ENCODE measurements around the gene STARD10.
A peak's percentile ranks its signal among the peaks of the same experiment; 100 is the strongest.

STARD10 gene

GRCh38 chr11:72767203-72768062 is 26.4 kb downstream of the STARD10 start:
- peak overlapping the region in 1 of 2 donors; percentile 32 for H3K27ac Mint-ChIP-seq
- H3K36me3 Mint-ChIP-seq (ENCODE audit: insufficient read depth) = peaks cover 4% of the 10 kb centered on the region
- no peak overlapping the region for H3K4me3 Mint-ChIP-seq
- ATAC-seq (replicated peaks) (no peak), DNase-seq (no peak)
- no peaks in the 10 kb centered on the region for H3K27me3 Mint-ChIP-seq
- H3K9me3 Mint-ChIP-seq = no peaks in the 10 kb centered on the region
- H3K4me1 Mint-ChIP-seq (ENCODE audit: low read depth in 2 of 2) = peaks cover 16% of the 10 kb centered on the region in 2 donors

DNA sequence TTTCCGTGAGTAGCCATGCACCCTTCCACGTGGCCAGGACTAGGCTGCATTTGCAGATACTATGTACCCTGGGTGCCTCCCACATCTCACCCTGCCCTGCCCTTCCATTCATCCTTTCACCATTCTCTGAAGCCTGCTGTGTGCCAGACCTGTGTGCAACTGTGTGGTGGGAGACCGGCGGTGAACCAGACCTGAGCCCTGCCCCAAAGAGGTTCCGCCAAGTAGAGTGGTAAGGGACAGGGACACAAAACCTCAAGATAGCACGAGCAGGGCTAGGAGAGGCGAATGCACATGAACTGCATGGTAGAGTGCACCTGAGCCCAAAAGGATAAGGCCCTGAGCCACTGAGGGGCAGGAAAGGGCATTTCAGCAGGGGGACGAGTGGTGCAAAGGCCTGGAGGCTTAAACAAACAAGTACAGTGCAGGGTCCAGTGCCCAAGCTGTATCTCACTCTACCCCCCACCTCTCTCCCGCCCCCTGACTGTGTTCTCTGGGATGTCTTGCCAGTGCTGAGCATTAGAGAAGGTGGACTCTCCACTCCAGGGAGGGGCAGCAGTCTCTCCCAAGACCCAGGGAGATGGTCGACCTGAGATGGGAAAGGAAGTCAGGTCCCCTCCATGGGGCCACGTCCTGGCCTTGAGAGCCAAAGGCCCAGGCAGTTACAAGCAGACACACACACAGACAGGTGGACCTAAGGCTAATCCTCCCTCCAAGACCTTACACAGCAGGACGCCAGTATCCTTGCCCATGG is 27.5 kb downstream of the STARD10 start:
- peaks cover 16% of the 10 kb centered on the region in 2 donors for H3K4me1 Mint-ChIP-seq (ENCODE audit: low read depth in 2 of 2)
- DNase-seq (no peak), ATAC-seq (replicated peaks) (no peak)
- peak overlapping the region in 1 of 2 donors; percentile 22 for H3K27ac Mint-ChIP-seq
- no peaks in the 10 kb centered on the region for H3K27me3 Mint-ChIP-seq
- H3K4me3 Mint-ChIP-seq = no peak overlapping the region
- peaks cover 4% of the 10 kb centered on the region for H3K36me3 Mint-ChIP-seq (ENCODE audit: insufficient read depth)
- no peaks in the 10 kb centered on the region for H3K9me3 Mint-ChIP-seq

DNA sequence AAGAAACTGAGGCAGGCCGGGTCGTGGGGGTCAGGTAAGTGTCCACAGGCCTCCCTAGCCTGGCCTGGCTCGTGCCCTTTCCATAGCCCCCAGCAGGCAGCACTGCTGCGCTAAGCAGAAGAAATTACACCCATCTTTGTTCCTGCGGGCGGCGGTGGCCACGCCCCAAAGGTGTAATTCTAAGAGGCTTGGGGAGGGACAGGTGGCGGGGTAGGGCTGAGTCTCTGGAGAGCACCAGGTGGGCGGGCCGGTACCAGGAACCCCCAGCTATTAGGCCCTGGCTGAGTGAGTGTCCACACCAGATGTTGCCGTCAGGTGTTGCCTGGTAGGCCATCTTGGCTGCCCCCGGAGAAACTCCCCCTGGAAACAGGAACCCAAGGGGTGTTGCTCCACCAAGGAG is 29.3 kb downstream of the STARD10 start:
- Mint-ChIP-seq H3K9me3 (no peaks in the 10 kb centered on the region), H3K4me3 (no peak overlapping the region), H3K4me1 (ENCODE audit: low read depth in 2 of 2) (peaks cover 15 to 16% of the 10 kb centered on the region in 2 donors), H3K36me3 (ENCODE audit: insufficient read depth) (no peaks in the 10 kb centered on the region), H3K27ac (no peak overlapping the region), H3K27me3 (no peaks in the 10 kb centered on the region)
- DNase-seq (no peak), ATAC-seq (replicated peaks) (no peak)

DNA sequence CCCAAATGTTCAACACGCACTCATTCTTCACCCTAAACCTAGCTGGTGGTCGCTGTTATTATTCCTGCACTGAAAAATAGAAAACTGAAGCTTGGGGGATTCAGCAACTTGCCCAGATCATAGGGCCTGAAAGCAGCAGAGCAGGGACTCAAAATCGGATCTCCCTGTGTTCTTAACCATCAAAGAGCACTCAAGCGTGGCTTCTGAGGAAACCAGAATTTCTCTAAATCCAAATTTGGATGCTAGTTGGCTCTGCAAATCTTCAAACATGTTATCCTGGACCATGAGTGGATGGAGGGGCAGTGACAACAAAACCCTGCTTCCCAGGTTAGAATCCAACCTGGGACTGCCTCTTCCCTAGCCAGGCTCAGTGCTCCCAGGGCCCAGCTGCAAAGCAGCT is 30.0 kb downstream of the STARD10 start:
- Mint-ChIP-seq H3K27ac (no peak overlapping the region), H3K4me1 (ENCODE audit: low read depth in 2 of 2) (peaks cover 16% of the 10 kb centered on the region in 2 donors), H3K36me3 (ENCODE audit: insufficient read depth) (no peaks in the 10 kb centered on the region), H3K4me3 (no peak overlapping the region), H3K27me3 (no peaks in the 10 kb centered on the region), H3K9me3 (no peaks in the 10 kb centered on the region)
- no peak for ATAC-seq (replicated peaks)
- DNase-seq = no peak

- Mint-ChIP-seq H3K4me3 (no peak overlapping the region), H3K27ac (no peak overlapping the region), H3K36me3 (ENCODE audit: insufficient read depth) (no peaks in the 10 kb centered on the region), H3K4me1 (ENCODE audit: low read depth in 2 of 2) (peaks cover 10 to 16% of the 10 kb centered on the region in 2 donors), H3K27me3 (no peaks in the 10 kb centered on the region), H3K9me3 (no peaks in the 10 kb centered on the region)
- no peak for DNase-seq
- ATAC-seq (replicated peaks) = peak; percentile 84
These were observed 31.1 kb downstream of the STARD10 start for GRCh38 chr11:72762641-72763304.

GRCh38 chr11:72760539-72761405 is 33.1 kb downstream of the STARD10 start:
- no peaks in the 10 kb centered on the region for H3K9me3 Mint-ChIP-seq
- peaks cover 4% of the 10 kb centered on the region for H3K36me3 Mint-ChIP-seq (ENCODE audit: insufficient read depth)
- ATAC-seq (replicated peaks) = no peak
- H3K4me3 Mint-ChIP-seq = no peak overlapping the region
- H3K27me3 Mint-ChIP-seq = no peaks in the 10 kb centered on the region
- peaks cover 13 to 16% of the 10 kb centered on the region in 2 donors for H3K4me1 Mint-ChIP-seq (ENCODE audit: low read depth in 2 of 2)
- DNase-seq = no peak
- no peak overlapping the region for H3K27ac Mint-ChIP-seq

DNA sequence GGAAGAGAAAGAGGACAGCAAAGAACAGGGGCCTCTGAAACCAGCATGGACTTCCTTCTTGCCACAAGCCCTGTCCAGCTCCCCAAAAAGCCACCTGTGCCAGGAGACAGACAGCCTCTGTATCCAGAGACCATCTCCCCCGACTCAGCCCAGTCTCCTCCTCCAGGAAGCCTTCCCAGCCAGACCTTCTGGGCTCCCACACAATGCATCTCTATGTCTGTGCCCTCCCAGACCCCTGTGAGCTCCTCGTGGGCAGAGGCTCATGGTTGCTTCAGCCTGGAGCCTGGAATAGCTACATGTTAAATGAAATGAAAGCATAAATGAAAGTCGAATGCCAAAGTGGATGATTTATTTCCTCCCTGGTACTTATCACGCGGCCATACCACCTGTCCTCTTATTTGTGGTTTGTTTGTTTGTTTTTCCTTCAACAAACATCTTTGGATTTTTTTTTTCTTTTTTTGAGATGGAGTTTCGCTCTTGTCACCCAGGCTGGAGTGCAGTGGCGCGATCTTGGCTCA is 34.3 kb downstream of the STARD10 start:
- no peaks in the 10 kb centered on the region for H3K27me3 Mint-ChIP-seq
- no peak for DNase-seq
- peaks cover 8% of the 10 kb centered on the region for H3K36me3 Mint-ChIP-seq (ENCODE audit: insufficient read depth)
- H3K4me1 Mint-ChIP-seq (ENCODE audit: low read depth in 2 of 2) = peaks cover 13 to 16% of the 10 kb centered on the region in 2 donors
- ATAC-seq (replicated peaks) = no peak
- no peak overlapping the region for H3K4me3 Mint-ChIP-seq
- H3K9me3 Mint-ChIP-seq = no peaks in the 10 kb centered on the region
- no peak overlapping the region for H3K27ac Mint-ChIP-seq

- no peak overlapping the region for H3K4me3 Mint-ChIP-seq
- H3K4me1 Mint-ChIP-seq (ENCODE audit: low read depth in 2 of 2) = peaks cover 16% of the 10 kb centered on the region in 2 donors
- H3K27me3 Mint-ChIP-seq = no peaks in the 10 kb centered on the region
- peaks cover 8% of the 10 kb centered on the region for H3K36me3 Mint-ChIP-seq (ENCODE audit: insufficient read depth)
- H3K27ac Mint-ChIP-seq = peak overlapping the region in 1 of 2 donors; percentile 19
- DNase-seq (no peak), ATAC-seq (replicated peaks) (no peak)
- H3K9me3 Mint-ChIP-seq = no peaks in the 10 kb centered on the region
These were observed 35.0 kb downstream of the STARD10 start for GRCh38 chr11:72758690-72759389.

- ATAC-seq (replicated peaks) = no peak
- Mint-ChIP-seq H3K36me3 (ENCODE audit: insufficient read depth) (peaks cover 8% of the 10 kb centered on the region), H3K4me3 (no peak overlapping the region), H3K27me3 (no peaks in the 10 kb centered on the region), H3K9me3 (no peaks in the 10 kb centered on the region), H3K27ac (peak overlapping the region in 1 of 2 donors; percentile 19), H3K4me1 (ENCODE audit: low read depth in 2 of 2) (peaks cover 13 to 15% of the 10 kb centered on the region in 2 donors)
- no peak for DNase-seq
These were observed 35.5 kb downstream of the STARD10 start for GRCh38 chr11:72758304-72758689.

DNA sequence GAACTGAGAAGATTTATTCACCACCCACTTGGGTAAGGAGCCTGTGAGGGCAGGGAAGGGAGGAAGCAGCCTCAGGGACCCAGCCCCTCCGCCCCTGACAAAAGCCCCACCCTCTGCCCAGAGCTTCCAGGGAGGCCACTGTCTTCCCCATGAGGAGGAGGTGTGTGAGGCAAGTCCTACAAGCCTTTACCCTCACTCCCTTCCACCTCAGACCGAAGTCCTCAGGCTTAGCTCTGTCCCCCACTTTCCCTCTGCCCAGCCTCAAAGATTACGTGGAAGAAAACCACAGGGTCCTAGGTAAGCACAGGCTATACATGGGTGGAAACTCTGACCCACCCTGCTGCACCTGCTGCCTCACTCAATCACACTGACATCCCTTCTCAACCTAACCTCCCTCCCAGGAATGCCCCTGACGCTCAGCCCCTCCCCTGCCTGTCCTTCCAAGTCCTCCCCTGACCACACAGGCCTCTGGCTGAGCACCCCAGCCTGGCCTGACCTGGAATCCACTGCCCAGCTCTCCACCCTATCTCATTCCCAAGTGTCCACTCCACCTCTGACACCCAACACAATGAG is 38.0 kb downstream of the STARD10 start:
- no peak overlapping the region for H3K4me3 Mint-ChIP-seq
- no peaks in the 10 kb centered on the region for H3K27me3 Mint-ChIP-seq
- H3K4me1 Mint-ChIP-seq (ENCODE audit: low read depth in 2 of 2) = peaks cover 20 to 25% of the 10 kb centered on the region in 2 donors
- H3K36me3 Mint-ChIP-seq (ENCODE audit: insufficient read depth) = peaks cover 19% of the 10 kb centered on the region
- no peaks in the 10 kb centered on the region for H3K9me3 Mint-ChIP-seq
- DNase-seq (no peak), ATAC-seq (replicated peaks) (no peak)
- H3K27ac Mint-ChIP-seq = peak overlapping the region; percentile 15 to 35

DNA sequence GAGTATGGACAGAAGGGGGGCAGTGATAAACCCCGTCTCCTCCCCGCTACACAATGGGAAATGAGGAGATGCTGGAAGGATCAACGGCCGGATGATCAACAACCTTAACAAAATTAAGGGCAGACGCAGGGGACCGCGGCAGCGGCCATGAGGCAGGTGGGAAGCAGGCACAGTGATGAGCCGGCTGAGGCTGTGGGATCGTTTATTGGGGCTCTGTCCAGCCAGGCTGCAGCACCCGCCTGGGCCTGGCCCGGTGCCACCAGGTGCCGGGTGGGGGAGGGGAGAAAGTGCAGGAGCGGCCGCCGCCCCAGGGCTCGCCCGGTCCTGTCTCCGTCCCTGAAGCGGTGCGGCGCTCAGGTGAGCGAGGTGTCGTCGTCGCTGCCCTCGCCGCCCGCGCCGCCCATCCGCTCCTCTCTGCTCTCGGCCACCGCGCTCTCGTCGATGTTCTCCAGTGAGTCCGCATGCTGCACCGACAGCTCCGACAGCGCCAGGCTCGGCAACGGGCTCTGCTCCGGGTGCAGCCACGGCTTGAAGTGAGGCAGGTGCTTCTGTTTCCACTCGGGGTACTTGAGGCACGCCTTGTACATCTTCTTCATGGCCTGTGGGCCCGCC is 39.2 kb downstream of the STARD10 start:
- peaks cover 28 to 35% of the 10 kb centered on the region in 2 donors for H3K4me1 Mint-ChIP-seq (ENCODE audit: low read depth in 2 of 2)
- DNase-seq (no peak), ATAC-seq (replicated peaks) (no peak)
- peaks cover 23% of the 10 kb centered on the region for H3K36me3 Mint-ChIP-seq (ENCODE audit: insufficient read depth)
- H3K4me3 Mint-ChIP-seq = no peak overlapping the region
- H3K27ac Mint-ChIP-seq = no peak overlapping the region
- no peaks in the 10 kb centered on the region for H3K27me3 Mint-ChIP-seq
- H3K9me3 Mint-ChIP-seq = no peaks in the 10 kb centered on the region

- H3K4me1 Mint-ChIP-seq (ENCODE audit: low read depth in 2 of 2) = peaks cover 32 to 39% of the 10 kb centered on the region in 2 donors
- peaks cover 23% of the 10 kb centered on the region for H3K36me3 Mint-ChIP-seq (ENCODE audit: insufficient read depth)
- H3K27ac Mint-ChIP-seq = no peak overlapping the region
- DNase-seq (no peak), ATAC-seq (replicated peaks) (no peak)
- no peaks in the 10 kb centered on the region for H3K9me3 Mint-ChIP-seq
- H3K4me3 Mint-ChIP-seq = no peak overlapping the region
- no peaks in the 10 kb centered on the region for H3K27me3 Mint-ChIP-seq
These were observed 39.7 kb downstream of the STARD10 start for GRCh38 chr11:72754149-72754543.
